ENCODE results near the gene TPI1. TPM values are rescaled to one million over a fixed set of nuclear protein-coding genes. Genes with fewer than 3 reads are reported as not detected.

TPI1 gene
- total and polyA plus RNA-seq, 2 of the 8 experiments (the other 6 are each of a cell fraction or from before 2014, with no cell fraction given) = 910 to 3,018 TPM

DNA sequence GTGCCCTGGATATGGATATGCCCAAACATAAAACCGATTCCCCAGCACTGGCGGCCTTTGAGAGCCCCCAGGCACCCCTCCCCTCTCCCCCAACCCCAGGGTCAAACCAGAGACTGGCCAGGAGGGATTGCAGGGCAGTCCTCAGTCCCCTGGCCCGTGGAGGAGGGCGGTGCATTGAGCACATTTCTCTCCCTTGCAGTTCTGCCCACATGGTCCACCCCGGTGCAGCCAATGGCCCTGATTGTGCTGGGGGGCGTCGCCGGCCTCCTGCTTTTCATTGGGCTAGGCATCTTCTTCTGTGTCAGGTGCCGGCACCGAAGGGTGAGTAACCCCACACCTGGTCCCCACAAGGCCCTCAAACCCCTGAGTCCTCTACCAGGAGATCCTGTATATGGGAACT is 49.1 kb upstream of the TPI1 start:
- Histone ChIP-seq H2AFZ (ENCODE audit: low read length) (no peak overlapping the region), H3K14ac (ENCODE audit: insufficient read length) (no peak overlapping the region), H3K9me3 (ENCODE audit: insufficient read depth in 2 of 2, low read depth in 1 of 2, low read length in 1 of 2) (peaks cover 0 to 2% of the 10 kb centered on the region in 2 experiments; a peak in 1 of 4 replicates), H2BK120ac (replicated peaks; ENCODE audit: low read depth, low read length) (no peak overlapping the region), H3K79me2 (ENCODE audit: control insufficient read depth in 1 of 2, insufficient read depth in 2 of 2, low read length in 2 of 2) (no peaks in the 10 kb centered on the region), H4K20me1 (replicated peaks in 1 of 2; ENCODE audit: control insufficient read depth in 1 of 2, insufficient read depth in 2 of 2, low read length in 2 of 2) (peaks cover 0 to 6% of the 10 kb centered on the region in 2 experiments), H3K4me3 (ENCODE audit: extremely low read depth in 1 of 4, insufficient read depth in 2 of 4, low read depth in 3 of 4, low read length in 4 of 4) (peak overlapping the region in 3 of 4 experiments; percentile 27 to 46 (median 27); a peak in 5 of 8 replicates), H3K9ac (replicated peaks in 1 of 4; ENCODE audit: extremely low read depth in 1 of 4, low read depth in 3 of 4, low read length in 3 of 4) (no peak overlapping the region), H2BK15ac (ENCODE audit: low read length) (peak overlapping the region; percentile 99; the same call in 1 of the 2 replicates), H3K27me3 (replicated peaks in 1 of 4; ENCODE audit: control insufficient read depth in 3 of 4, extremely low read depth in 1 of 4, insufficient read depth in 3 of 4, low read length in 3 of 4) (peaks cover 0 to 6% (median 1%) of the 10 kb centered on the region in 4 experiments; a peak in 4 of 7 replicates), H3K4me1 (replicated peaks in 1 of 4; ENCODE audit: control insufficient read depth in 3 of 4, insufficient read depth in 4 of 4, low read length in 3 of 4) (peaks cover 4 to 46% (median 27%) of the 10 kb centered on the region in 4 experiments), H3K27ac (ENCODE audit: low read depth, low read length) (no peak overlapping the region), H4K5ac (ENCODE audit: insufficient read length, low read depth, low read length) (peak overlapping the region; percentile 55), H2BK5ac (ENCODE audit: low read depth, low read length) (peak overlapping the region; percentile 60), H2AK5ac (ENCODE audit: low read depth, low read length) (peak overlapping the region; percentile 100), H2BK20ac (ENCODE audit: low read length) (peak overlapping the region; percentile 75; the same call in 1 of the 2 replicates), H3K18ac (ENCODE audit: extremely low read depth, low read length) (peak overlapping the region; percentile 80; the same call in 1 of the 2 replicates), H4K91ac (replicated peaks; ENCODE audit: insufficient read length, low read length) (peak overlapping the region; percentile 100), H3K79me1 (ENCODE audit: low read depth, low read length) (no peaks in the 10 kb centered on the region; the same call in 1 of the 2 replicates), H3K23me2 (ENCODE audit: low read depth, low read length) (peaks cover 20% of the 10 kb centered on the region), H3K36me3 (ENCODE audit: control insufficient read depth in 2 of 4, insufficient read depth in 4 of 4, low read length in 3 of 4) (no peaks in the 10 kb centered on the region; a peak in 1 of 8 replicates), H3K4me2 (ENCODE audit: insufficient read depth in 1 of 2, low read depth in 2 of 2, low read length in 2 of 2) (peak overlapping the region; percentile 53 to 94), H3K4ac (replicated peaks; ENCODE audit: insufficient read length, low read depth, low read length) (no peak overlapping the region), H3K56ac (replicated peaks; ENCODE audit: insufficient read length, low read depth, low read length) (no peak overlapping the region), H3K23ac (ENCODE audit: insufficient read length) (no peak overlapping the region), H4K8ac (ENCODE audit: extremely low read depth, insufficient read depth, low read length) (no peak overlapping the region; the same call in 1 of the 2 replicates), H2BK12ac (ENCODE audit: low read depth, low read length) (peak overlapping the region; percentile 95)
- 41% methylated on average over 8 of the region's 10 CpGs; no CpG with 5 or more reads in 1 of the 2 experiments for WGBS, 2 experiments (ENCODE audit: extremely low coverage in 1 of 2, insufficient coverage in 1 of 2, insufficient read length in 1 of 2, insufficient replicate concordance in 2 of 2, low coverage in 1 of 2, low lambda C conversion rate in 2 of 2, missing lambda C conversion rate in 1 of 2)
- ChIA-PET CTCF (ENCODE audit: partially characterized antibody) (interaction anchor here (2.0 to 23.7 kb wide), 3 partner anchors 39 to 64 kb away, joined by 5 to 532 read pairs (median 296); partner anchors contain the start of genes CD4, LAG3, MLF2 and PTMS), POLR2A (ENCODE audit: partially characterized antibody) (interaction anchor here (1.1 to 27.1 kb wide), 9 partner anchors 10 to 58 kb away, joined by 3 to 388 read pairs (median 4); partner anchors contain the start of genes CDCA3, GNB3, P3H3 and PTMS)
- DNase-seq (ENCODE audit: low read depth in 1 of 2, low spot score in 2 of 2) = peak in 1 of 2 experiments; percentile 77
- no peak for FAIRE-seq
- TF ChIP-seq CEBPB (IDR thresholded peaks at IDR 0.05; ENCODE audit: low read depth, low read length) (no peak), CBX5 (IDR thresholded peaks at IDR 0.05; ENCODE audit: low read depth, low read length) (no peak), KDM5A (IDR thresholded peaks at IDR 0.05; ENCODE audit: low read length) (no peak), POLR2AphosphoS5 (IDR thresholded peaks at IDR 0.05; ENCODE audit: low read depth, low read length) (0 out of 2 replicates have a peak, but pooled peaks have one; percentile 19), TBP (IDR thresholded peaks at IDR 0.05; ENCODE audit: low read depth, low read length) (0 out of 2 replicates have a peak, but pooled peaks have one; percentile 18), TAF1 (IDR thresholded peaks at IDR 0.05; ENCODE audit: low read depth, low read length) (no peak)
- TF ChIP-seq, protein P1, sequence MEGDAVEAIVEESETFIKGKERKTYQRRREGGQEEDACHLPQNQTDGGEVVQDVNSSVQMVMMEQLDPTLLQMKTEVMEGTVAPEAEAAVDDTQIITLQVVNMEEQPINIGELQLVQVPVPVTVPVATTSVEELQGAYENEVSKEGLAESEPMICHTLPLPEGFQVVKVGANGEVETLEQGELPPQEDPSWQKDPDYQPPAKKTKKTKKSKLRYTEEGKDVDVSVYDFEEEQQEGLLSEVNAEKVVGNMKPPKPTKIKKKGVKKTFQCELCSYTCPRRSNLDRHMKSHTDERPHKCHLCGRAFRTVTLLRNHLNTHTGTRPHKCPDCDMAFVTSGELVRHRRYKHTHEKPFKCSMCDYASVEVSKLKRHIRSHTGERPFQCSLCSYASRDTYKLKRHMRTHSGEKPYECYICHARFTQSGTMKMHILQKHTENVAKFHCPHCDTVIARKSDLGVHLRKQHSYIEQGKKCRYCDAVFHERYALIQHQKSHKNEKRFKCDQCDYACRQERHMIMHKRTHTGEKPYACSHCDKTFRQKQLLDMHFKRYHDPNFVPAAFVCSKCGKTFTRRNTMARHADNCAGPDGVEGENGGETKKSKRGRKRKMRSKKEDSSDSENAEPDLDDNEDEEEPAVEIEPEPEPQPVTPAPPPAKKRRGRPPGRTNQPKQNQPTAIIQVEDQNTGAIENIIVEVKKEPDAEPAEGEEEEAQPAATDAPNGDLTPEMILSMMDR (IDR thresholded peaks at IDR 0.05; ENCODE audit: control extremely low read depth in 1 of 3, insufficient read depth in 1 of 3, low read depth in 1 of 3, low read length in 3 of 3) = no peak
- TF ChIP-seq, protein P2, sequence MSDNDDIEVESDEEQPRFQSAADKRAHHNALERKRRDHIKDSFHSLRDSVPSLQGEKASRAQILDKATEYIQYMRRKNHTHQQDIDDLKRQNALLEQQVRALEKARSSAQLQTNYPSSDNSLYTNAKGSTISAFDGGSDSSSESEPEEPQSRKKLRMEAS (IDR thresholded peaks at IDR 0.05) = peak; percentile 62; the same call in 1 of the 2 replicates
- TF ChIP-seq, protein P3, sequence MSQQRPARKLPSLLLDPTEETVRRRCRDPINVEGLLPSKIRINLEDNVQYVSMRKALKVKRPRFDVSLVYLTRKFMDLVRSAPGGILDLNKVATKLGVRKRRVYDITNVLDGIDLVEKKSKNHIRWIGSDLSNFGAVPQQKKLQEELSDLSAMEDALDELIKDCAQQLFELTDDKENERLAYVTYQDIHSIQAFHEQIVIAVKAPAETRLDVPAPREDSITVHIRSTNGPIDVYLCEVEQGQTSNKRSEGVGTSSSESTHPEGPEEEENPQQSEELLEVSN (IDR thresholded peaks at IDR 0.05) = peak; percentile 43; the same call in 1 of the 2 replicates

Data from H1 (cell line).